H1 (cell line): ENCODE results near the gene ATP6V1C2. TPM values are rescaled to one million over a fixed set of nuclear protein-coding genes. Genes with fewer than 3 reads are reported as not detected.
A peak's percentile ranks its signal among the peaks of the same experiment; 100 is the strongest.

ENCODE experiments used
- CTCF ChIA-PET: fragments of 300-600 bp; sonication (Branson Sonifier 250); formaldehyde crosslinking; loops from one replicate; lab custom pipeline; 2021; ENCODE audit not compliant: partially characterized antibody; lab: Charles Lee
- POLR2A ChIA-PET: fragments of 300-600 bp; sonication (Branson Sonifier 250); formaldehyde crosslinking; loops from one replicate; lab custom pipeline; 2021; ENCODE audit warnings: inconsistent platforms; ENCODE audit not compliant: partially characterized antibody; lab: Charles Lee
- DNase-seq, 2 experiments: peaks; one replicate each; pipeline versions ENCODE4 v3.0.0 to v3.0.0-alpha.2; 2010 to 2022; ENCODE audit warnings: low spot score in 2 of 2, low read depth in 1 of 2, mixed read lengths in 1 of 2
- FAIRE-seq: peaks from 2 replicates; lab custom pipeline; 2011; peaks lifted over from hg19 to GRCh38; lab: Jason Lieb, UNC
- H2AFZ ChIP-seq: 2 replicates; pipeline ENCODE4 v1.8.1; 2012; ENCODE audit warnings: low read length, inconsistent platforms
- H2AK5ac ChIP-seq: 2 replicates; pipeline ENCODE4 v1.6.1; 2013; ENCODE audit warnings: low read depth, low read length
- H2BK120ac ChIP-seq: replicated peaks from 2 replicates; pipeline ENCODE3; 2013; ENCODE audit warnings: low read depth, low read length, inconsistent platforms
- H2BK12ac ChIP-seq: 2 replicates; pipeline ENCODE4 v1.6.1; 2013; ENCODE audit warnings: low read depth, low read length
- H2BK15ac ChIP-seq: 2 replicates; pipeline ENCODE4 v1.6.1; 2013; ENCODE audit warnings: low read length
- H2BK20ac ChIP-seq: 2 replicates; pipeline ENCODE4 v1.6.1; 2013; ENCODE audit warnings: low read length
- H2BK5ac ChIP-seq: 2 replicates; pipeline ENCODE4 v1.6.1; 2013; ENCODE audit warnings: low read depth, low read length
- H3K14ac ChIP-seq: 2 replicates; pipeline ENCODE4 v1.6.1; 2013; ENCODE audit warnings: inconsistent platforms; ENCODE audit not compliant: insufficient read length
- H3K18ac ChIP-seq: 2 replicates; pipeline ENCODE4 v1.6.1; 2013; ENCODE audit warnings: low read length; ENCODE audit errors: extremely low read depth
- H3K23ac ChIP-seq: 2 replicates; pipeline ENCODE4 v1.6.1; 2013; ENCODE audit warnings: inconsistent platforms; ENCODE audit not compliant: insufficient read length
- H3K23me2 ChIP-seq: 2 replicates; pipeline ENCODE4 v1.6.1; 2013; ENCODE audit warnings: low read depth, low read length
- H3K27ac ChIP-seq: 2 replicates; pipeline ENCODE4 v1.6.1; 2011; ENCODE audit warnings: low read depth, low read length, inconsistent platforms
- H3K27me3 ChIP-seq, 4 experiments: replicated peaks in 1 of 4; 1 replicate in 1 of 4; 2 replicates in 3 of 4; pipeline versions ENCODE4 v1.6.1 to v1.8.1; 2011 to 2013; ENCODE audit warnings: low read length in 3 of 4, mild to moderate bottlenecking in 3 of 4, inconsistent platforms in 2 of 4, mixed read lengths in 2 of 4, moderate library complexity in 1 of 4; ENCODE audit not compliant: control insufficient read depth in 3 of 4, insufficient read depth in 3 of 4; ENCODE audit errors: extremely low read depth in 1 of 4
- H3K36me3 ChIP-seq, 4 experiments: 2 replicates each; pipeline versions ENCODE4 v1.6.1 to v1.8.1; 2011 to 2013; ENCODE audit warnings: mild to moderate bottlenecking in 4 of 4, low read length in 3 of 4, moderate library complexity in 2 of 4, control low read depth in 1 of 4, inconsistent platforms in 1 of 4; ENCODE audit not compliant: insufficient read depth in 4 of 4, control insufficient read depth in 2 of 4
- H3K4ac ChIP-seq: replicated peaks from 2 replicates; pipeline ENCODE3; 2013; ENCODE audit warnings: low read length, low read depth, mixed read lengths, inconsistent platforms; ENCODE audit not compliant: insufficient read length
- H3K4me1 ChIP-seq, 4 experiments: replicated peaks in 1 of 4; 1 replicate in 1 of 4; 2 replicates in 3 of 4; pipeline versions ENCODE4 v1.6.1 to v1.8.1; 2011 to 2013; ENCODE audit warnings: low read length in 3 of 4, inconsistent platforms in 2 of 4, mixed read lengths in 1 of 4; ENCODE audit not compliant: insufficient read depth in 4 of 4, control insufficient read depth in 3 of 4
- H3K4me2 ChIP-seq, 2 experiments: 2 replicates each; pipeline versions ENCODE4 v1.6.1 to v1.8.1; 2011 to 2013; ENCODE audit warnings: low read depth in 2 of 2, low read length in 2 of 2, control low read depth in 1 of 2, inconsistent platforms in 1 of 2, mild to moderate bottlenecking in 1 of 2; ENCODE audit not compliant: insufficient read depth in 1 of 2
- H3K4me3 ChIP-seq, 4 experiments: fragments of 200-600, 300-600 bp in 1 of 4; sonication (generic), shearing (Covaris generic), sonication (Bioruptor Twin) in 1 of 4; 2 replicates each; pipeline versions ENCODE4 v1.5.1 to v1.8.1; 2011 to 2016; ENCODE audit warnings: low read length in 4 of 4, low read depth in 3 of 4, control low read depth in 2 of 4, inconsistent platforms in 2 of 4, mild to moderate bottlenecking in 2 of 4, mixed read lengths in 1 of 4, moderate library complexity in 1 of 4; ENCODE audit not compliant: insufficient read depth in 2 of 4; ENCODE audit errors: extremely low read depth in 1 of 4
- H3K56ac ChIP-seq: replicated peaks from 2 replicates; pipeline ENCODE3; 2013; ENCODE audit warnings: low read depth, mild to moderate bottlenecking, mixed read lengths, low read length, inconsistent platforms; ENCODE audit not compliant: insufficient read length
- H3K79me1 ChIP-seq: 2 replicates; pipeline ENCODE4 v1.6.1; 2013; ENCODE audit warnings: low read depth, low read length, control low read depth
- H3K79me2 ChIP-seq, 2 experiments: 2 replicates each; pipeline versions ENCODE4 v1.6.1 to v1.8.1; 2012 to 2013; ENCODE audit warnings: low read length in 2 of 2, mild to moderate bottlenecking in 2 of 2, inconsistent platforms in 1 of 2; ENCODE audit not compliant: insufficient read depth in 2 of 2, control insufficient read depth in 1 of 2
- H3K9ac ChIP-seq, 4 experiments: replicated peaks in 1 of 4; 1 replicate in 1 of 4; 2 replicates in 3 of 4; pipeline versions ENCODE4 v1.6.1 to v1.8.1; 2011 to 2013; ENCODE audit warnings: low read depth in 3 of 4, low read length in 3 of 4, control low read depth in 2 of 4, mild to moderate bottlenecking in 2 of 4, moderate library complexity in 2 of 4, inconsistent platforms in 1 of 4; ENCODE audit errors: extremely low read depth in 1 of 4
- H3K9me3 ChIP-seq, 2 experiments: 2 replicates each; pipeline versions ENCODE4 v1.6.1 to v1.8.1; 2012 to 2013; ENCODE audit warnings: mild to moderate bottlenecking in 2 of 2, moderate library complexity in 2 of 2, control low read depth in 1 of 2, inconsistent platforms in 1 of 2, low read depth in 1 of 2, low read length in 1 of 2, mixed read lengths in 1 of 2; ENCODE audit not compliant: insufficient read depth in 2 of 2
- H4K20me1 ChIP-seq, 2 experiments: replicated peaks in 1 of 2; 2 replicates each; pipeline versions ENCODE3 to v1.8.1; 2011 to 2013; ENCODE audit warnings: inconsistent platforms in 2 of 2, low read length in 2 of 2, mild to moderate bottlenecking in 1 of 2; ENCODE audit not compliant: insufficient read depth in 2 of 2, control insufficient read depth in 1 of 2
- H4K5ac ChIP-seq: 2 replicates; pipeline ENCODE4 v1.6.1; 2013; ENCODE audit warnings: low read length, low read depth, mixed read lengths, inconsistent platforms; ENCODE audit not compliant: insufficient read length
- H4K8ac ChIP-seq: 2 replicates; pipeline ENCODE4 v1.8.0; 2013; ENCODE audit warnings: mild to moderate bottlenecking, moderate library complexity, low read length, inconsistent platforms; ENCODE audit not compliant: insufficient read depth; ENCODE audit errors: extremely low read depth
- H4K91ac ChIP-seq: replicated peaks from 2 replicates; pipeline ENCODE3; 2013; ENCODE audit warnings: low read length, mixed read lengths, inconsistent platforms; ENCODE audit not compliant: insufficient read length
- CBX5 ChIP-seq: fragments of 300-800, 300-1000 bp; sonication (generic); IDR thresholded peaks from 2 replicates; pipeline ENCODE4 v1.7.1; 2016; ENCODE audit warnings: antibody characterized with exemption, low read length, low read depth
- CTCF ChIP-seq, 3 experiments: IDR thresholded peaks; 1 replicate in 2 of 3; 2 replicates in 1 of 3; pipeline versions ENCODE4 v1.5.1 to v1.6.1; 2011; ENCODE audit warnings: low read length in 3 of 3, mild to moderate bottlenecking in 3 of 3, inconsistent platforms in 2 of 3, low read depth in 1 of 3, moderate library complexity in 1 of 3; ENCODE audit not compliant: insufficient read depth in 1 of 3; ENCODE audit errors: control extremely low read depth in 1 of 3
- GABPA ChIP-seq: IDR thresholded peaks from 2 replicates; pipeline ENCODE4 v1.6.1; 2011; ENCODE audit warnings: mild to moderate bottlenecking, low read length, moderate library complexity, borderline replicate concordance; ENCODE audit not compliant: insufficient read depth
- HDAC2 ChIP-seq, 2 experiments: fragments of 300-600 bp in 1 of 2; sonication (generic) in 1 of 2; IDR thresholded peaks; 2 replicates each; pipeline ENCODE4 v1.6.1; 2011 to 2012; ENCODE audit warnings: low read depth in 2 of 2, low read length in 2 of 2, mild to moderate bottlenecking in 2 of 2, moderate library complexity in 2 of 2, borderline replicate concordance in 1 of 2, inconsistent platforms in 1 of 2
- HDAC6 ChIP-seq: IDR thresholded peaks from one replicate; pipeline ENCODE4 v1.7.1; 2012; ENCODE audit warnings: low read depth, mild to moderate bottlenecking, inconsistent platforms, low read length, moderate library complexity
- NANOG ChIP-seq: IDR thresholded peaks from 2 replicates; pipeline ENCODE4 v1.6.1; 2011; ENCODE audit warnings: low read length, low read depth, mild to moderate bottlenecking, inconsistent platforms; ENCODE audit not compliant: insufficient read depth, poor library complexity, severe bottlenecking
- PHF8 ChIP-seq: fragments of 200-600 bp; sonication (generic); conservative IDR thresholded peaks from 2 replicates; pipeline ENCODE4 v1.7.1; 2012; ENCODE audit warnings: low read depth, mild to moderate bottlenecking, inconsistent platforms, low read length, moderate library complexity
- RAD21 ChIP-seq, 2 experiments: IDR thresholded peaks in 1 of 2; conservative IDR thresholded peaks in 1 of 2; 2 replicates each; pipeline ENCODE4 v1.6.1; 2011; ENCODE audit warnings: low read depth in 2 of 2, low read length in 2 of 2, improper control_type of control experiment in 1 of 2, inconsistent platforms in 1 of 2, mild to moderate bottlenecking in 1 of 2, moderate library complexity in 1 of 2
- RFX5 ChIP-seq: IDR thresholded peaks from 2 replicates; pipeline ENCODE4 v1.6.1; 2011; ENCODE audit warnings: low read depth, low read length, improper control_type of control experiment, borderline replicate concordance
- SRF ChIP-seq: IDR thresholded peaks from 2 replicates; pipeline ENCODE4 v1.6.1; 2011; ENCODE audit warnings: mild to moderate bottlenecking, low read depth, low read length, moderate library complexity
- whole genome bisulfite sequencing, 2 experiments: shearing (Covaris generic) in 1 of 2; methylation state at CpG; one replicate each; pipeline versions ENCODE4 v1.1.6 to v1.1.7; 2013 to 2015; ENCODE audit warnings: low lambda C conversion rate in 2 of 2, mixed read lengths in 2 of 2, inconsistent platforms in 1 of 2, low coverage in 1 of 2, missing lambda C conversion rate in 1 of 2; ENCODE audit not compliant: insufficient replicate concordance in 2 of 2, insufficient coverage in 1 of 2, insufficient read length in 1 of 2; ENCODE audit errors: extremely low coverage in 1 of 2, missing lambda C conversion rate in 1 of 2; 5-methylcytosine and 5-hydroxymethylcytosine counted together
- polyA plus RNA-seq, 7 experiments: library from polyadenylated mRNA; depleted of rRNA in 3 of 7; stranded (reverse) in 5 of 7; unstranded in 2 of 7; fragments of >200 nt in 5 of 7; fragments of 200-250 nt in 2 of 7; gene quantifications; 1 replicate in 5 of 7; 2 replicates in 1 of 7; 4 replicates in 1 of 7; pipeline versions ENCODE4 v1.2.1 to v1.2.3, GENCODE V29; 2011 to 2013; ENCODE audit warnings: missing spikeins in 2 of 7, mixed read lengths in 2 of 7
- total RNA-seq: library from RNA; stranded (reverse); fragmentation: NEBNext Ultra II Directional; extraction: Animal tissue kit (Norgen Biotek cat#: 25700); gene quantifications from 2 replicates; pipeline ENCODE4 v1.2.1, GENCODE V29; 2021

Gene ATP6V1C2
- total and polyA plus RNA-seq, 2 of the 8 experiments (the other 6 are each of a cell fraction or from before 2014, with no cell fraction given) = 0.29 to 0.74 TPM

DNA sequence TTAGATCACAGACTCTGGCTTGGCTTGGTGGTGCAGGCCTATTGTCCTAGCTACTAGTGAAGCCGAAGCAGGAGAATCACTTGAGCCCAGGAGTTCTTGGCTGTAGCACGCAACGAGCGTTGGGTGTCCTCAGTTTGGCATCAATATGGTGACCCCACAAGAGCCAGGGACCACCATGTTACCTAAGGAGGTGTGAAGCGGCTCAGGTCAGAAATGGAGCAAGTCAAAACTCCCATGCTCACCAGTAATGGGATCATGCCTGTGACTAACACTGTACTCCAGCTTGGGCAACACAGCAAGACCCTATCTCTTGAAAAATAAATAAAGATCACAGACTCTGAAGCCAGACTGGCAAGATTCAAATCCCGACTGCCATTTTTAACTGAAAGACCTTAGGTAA, 29.9 kb upstream of the ATP6V1C2 start:
- POLR2A ChIA-PET = no interaction called here
- TF ChIP-seq NANOG (no peak), RAD21 (IDR thresholded peaks at IDR 0.05 in 1 of 2, conservative IDR thresholded peaks at IDR 0.05 in 1 of 2; ENCODE audit: low read depth in 2 of 2, low read length in 2 of 2) (no peak), HDAC6 (no peak), PHF8 (no peak), GABPA (no peak), CTCF (IDR thresholded peaks at IDR 0.05; ENCODE audit: control extremely low read depth in 1 of 3, insufficient read depth in 1 of 3, low read depth in 1 of 3, low read length in 3 of 3) (no peak), CBX5 (no peak), HDAC2 (IDR thresholded peaks at IDR 0.05; ENCODE audit: borderline replicate concordance in 1 of 2, low read depth in 2 of 2, low read length in 2 of 2) (no peak), RFX5 (no peak), SRF (no peak)

More for the DNA sequence above, 29.9 kb upstream of the ATP6V1C2 start:
- 95% methylated on average over 6 of the region's 6 CpGs; no CpG with 5 or more reads in 1 of the 2 experiments for WGBS, 2 experiments
- no peak overlapping the region for H2BK20ac ChIP-seq
- H3K4me2 ChIP-seq = no peak overlapping the region
- peaks cover 0 to 3% of the 10 kb centered on the region in 2 experiments for H4K20me1 ChIP-seq
- H2AK5ac ChIP-seq = no peak overlapping the region; the same call in 1 of the 2 replicates
- no peak overlapping the region for H4K91ac ChIP-seq
- H3K36me3 ChIP-seq = 0 out of 8 replicates have a peak, but pooled peaks cover 0 to 2% (median 0%) of the 10 kb centered on the region in 4 experiments
- no peak for FAIRE-seq
- no peaks in the 10 kb centered on the region for H3K9me3 ChIP-seq
- no peak overlapping the region for H3K14ac ChIP-seq
- no peaks in the 10 kb centered on the region for H3K27me3 ChIP-seq
- no peak overlapping the region for H2BK15ac ChIP-seq
- CTCF ChIA-PET = interaction anchor here (2.6 kb wide), 1 partner anchor 17 kb away, joined by 8 read pairs; no protein-coding TSS in a partner anchor
- peaks cover 7% of the 10 kb centered on the region for H3K23me2 ChIP-seq
- H3K56ac ChIP-seq = no peak overlapping the region
- H3K4me3 ChIP-seq = no peak overlapping the region
- no peak overlapping the region for H4K8ac ChIP-seq
- H3K27ac ChIP-seq = no peak overlapping the region
- H3K9ac ChIP-seq = no peak overlapping the region
- H2BK120ac ChIP-seq = no peak overlapping the region
- H4K5ac ChIP-seq = no peak overlapping the region
- H3K79me2 ChIP-seq = peaks cover 27 to 33% of the 10 kb centered on the region in 2 experiments
- H2BK12ac ChIP-seq = peak overlapping the region; percentile 68; the same call in 1 of the 2 replicates
- H3K18ac ChIP-seq = no peak overlapping the region
- peaks cover 13% of the 10 kb centered on the region; the same call in 1 of the 2 replicates for H3K79me1 ChIP-seq
- H3K4me1 ChIP-seq = peaks cover 0 to 6% (median 4%) of the 10 kb centered on the region in 4 experiments; a peak in 4 of 7 replicates
- no peak overlapping the region for H3K4ac ChIP-seq
- no peak overlapping the region for H2AFZ ChIP-seq
- no peak overlapping the region for H3K23ac ChIP-seq
- DNase-seq = no peak
- no peak overlapping the region for H2BK5ac ChIP-seq
